Measurements from ENCODE around the gene SVIL.
A peak's percentile ranks its signal among the peaks of the same experiment; 100 is the strongest.
"Not testable (repeated sequence)": the region's sequence is repeated elsewhere in the genome, so short reads cannot be mapped to it uniquely, and the experiment has no call there.

The SVIL gene

GRCh38 chr10:29517352-29517923, 117.3 kb downstream of the SVIL start:
- peak; percentile 78 for DNase-seq (ENCODE audit: low read depth, low spot score)

DNA sequence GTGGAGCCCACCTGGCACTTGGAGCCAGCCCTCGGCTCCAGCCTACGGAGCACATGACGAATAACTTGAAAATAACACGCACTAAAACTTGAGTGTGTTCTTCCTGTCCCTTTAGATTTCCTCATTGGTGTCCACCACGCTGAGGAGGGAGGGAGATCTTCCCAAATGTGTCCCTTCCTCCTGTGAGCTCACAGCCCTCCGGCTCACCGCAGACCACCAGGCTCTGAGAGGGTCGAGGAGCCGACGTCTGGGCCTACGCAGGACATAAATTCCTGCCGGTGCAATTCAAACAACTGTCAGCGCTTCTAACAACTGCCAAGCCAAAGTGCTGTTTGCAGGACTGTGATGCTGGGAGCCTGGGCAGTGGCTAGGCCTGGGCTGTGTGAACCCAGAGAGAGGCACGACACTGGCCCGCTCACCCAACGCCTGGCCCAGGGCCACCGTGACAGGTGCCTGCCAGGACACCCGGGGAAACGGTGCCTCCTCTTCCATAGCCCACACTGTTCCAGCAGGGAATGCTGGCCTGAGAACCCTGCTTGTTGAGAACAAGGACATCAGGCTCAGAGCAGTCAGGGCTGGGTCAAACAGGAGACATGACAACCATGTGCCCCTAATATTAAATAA, 118.3 kb downstream of the SVIL start:
- DNase-seq (ENCODE audit: low read depth, low spot score): not testable (repeated sequence)

DNA sequence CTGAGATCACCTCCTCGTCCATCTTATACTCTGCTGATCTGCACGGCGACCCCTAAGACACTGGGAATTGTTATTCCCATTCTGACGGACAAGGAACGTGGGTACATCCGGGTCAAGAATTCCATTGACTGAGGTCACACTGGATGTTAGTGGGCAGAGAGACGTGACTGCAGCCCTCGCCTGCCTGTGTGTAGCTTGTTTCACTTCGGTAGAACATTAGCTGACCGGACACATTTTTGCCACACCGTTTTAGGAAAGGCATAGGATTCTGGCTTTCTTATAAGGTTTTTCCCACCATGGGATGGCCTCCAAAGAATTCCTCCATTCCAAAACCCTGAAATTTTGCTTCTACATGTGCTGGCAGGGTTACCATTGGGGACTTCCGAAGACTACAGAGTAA, 118.9 kb downstream of the SVIL start:
- not testable (repeated sequence) for DNase-seq (ENCODE audit: low read depth, low spot score)

DNA sequence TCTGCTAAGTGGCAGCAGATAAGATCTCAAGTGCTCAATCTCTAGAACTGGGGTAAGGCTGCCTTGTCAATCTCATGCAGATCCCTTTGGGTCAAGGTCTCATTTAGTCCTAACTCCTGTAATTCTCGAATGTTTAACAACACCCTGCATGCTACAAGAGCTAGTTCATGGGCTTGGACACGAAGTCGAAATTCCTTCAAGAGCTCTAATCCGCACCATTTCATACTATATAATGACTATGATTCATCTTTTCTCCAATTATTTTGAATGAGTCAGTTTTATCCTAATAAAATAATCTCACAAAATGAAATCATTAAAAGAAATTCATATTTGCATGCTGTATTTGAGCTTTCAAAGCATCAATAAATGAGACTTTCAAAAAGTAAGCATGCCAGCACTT, 119.7 kb downstream of the SVIL start:
- not testable (repeated sequence) for DNase-seq (ENCODE audit: low read depth, low spot score)

DNA sequence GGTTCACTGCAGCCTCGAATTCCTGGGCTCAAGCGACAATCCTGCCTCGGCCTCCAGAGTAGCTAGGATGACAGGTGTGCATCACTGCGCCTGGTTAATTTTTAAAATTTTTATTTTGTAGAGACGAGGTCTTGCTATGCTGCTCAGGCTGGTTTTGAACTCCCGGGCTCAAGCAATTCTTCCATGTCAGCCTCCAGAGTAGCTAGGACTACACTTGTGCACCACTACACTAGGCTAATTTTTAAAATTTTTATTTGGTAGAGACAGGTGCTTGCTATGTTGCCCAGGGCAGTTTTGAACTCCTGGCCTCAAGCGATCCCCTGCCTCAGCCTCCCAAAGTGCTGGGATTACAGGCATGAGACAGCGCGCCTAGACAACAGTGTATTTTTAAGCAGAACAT, 120.5 kb downstream of the SVIL start:
- DNase-seq (ENCODE audit: low read depth, low spot score): no peak

DNA sequence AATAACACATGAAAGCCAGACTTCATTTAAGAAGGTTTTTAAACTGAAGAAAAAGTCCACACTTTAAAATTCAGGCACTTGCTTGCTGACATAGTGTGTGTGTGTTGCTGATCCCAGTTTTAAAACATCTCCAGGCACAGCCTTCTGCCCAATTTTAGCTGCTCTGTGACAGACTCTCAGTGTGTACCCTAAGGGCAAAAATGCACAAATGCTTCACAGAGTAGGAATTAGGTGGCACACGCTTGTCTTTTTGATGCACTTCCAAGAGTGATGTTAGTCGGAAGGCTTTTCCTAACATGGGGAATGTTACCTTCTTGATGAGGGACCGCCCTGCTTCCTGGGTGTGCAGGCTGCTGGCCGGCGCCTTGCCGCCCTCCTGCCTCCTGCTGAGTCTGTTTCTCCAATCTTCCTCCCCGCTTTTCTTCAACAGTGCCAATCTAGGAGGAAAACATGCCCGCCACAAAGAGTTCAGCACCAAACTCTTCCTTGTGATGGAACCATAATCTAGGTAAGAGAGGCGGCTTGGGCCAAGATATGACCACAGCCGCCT, 122.3 kb downstream of the SVIL start:
- peak; percentile 23 for DNase-seq (ENCODE audit: low read depth, low spot score)

GRCh38 chr10:29511806-29512205, 123.0 kb downstream of the SVIL start:
- DNase-seq (ENCODE audit: low read depth, low spot score): not testable (repeated sequence)

DNA sequence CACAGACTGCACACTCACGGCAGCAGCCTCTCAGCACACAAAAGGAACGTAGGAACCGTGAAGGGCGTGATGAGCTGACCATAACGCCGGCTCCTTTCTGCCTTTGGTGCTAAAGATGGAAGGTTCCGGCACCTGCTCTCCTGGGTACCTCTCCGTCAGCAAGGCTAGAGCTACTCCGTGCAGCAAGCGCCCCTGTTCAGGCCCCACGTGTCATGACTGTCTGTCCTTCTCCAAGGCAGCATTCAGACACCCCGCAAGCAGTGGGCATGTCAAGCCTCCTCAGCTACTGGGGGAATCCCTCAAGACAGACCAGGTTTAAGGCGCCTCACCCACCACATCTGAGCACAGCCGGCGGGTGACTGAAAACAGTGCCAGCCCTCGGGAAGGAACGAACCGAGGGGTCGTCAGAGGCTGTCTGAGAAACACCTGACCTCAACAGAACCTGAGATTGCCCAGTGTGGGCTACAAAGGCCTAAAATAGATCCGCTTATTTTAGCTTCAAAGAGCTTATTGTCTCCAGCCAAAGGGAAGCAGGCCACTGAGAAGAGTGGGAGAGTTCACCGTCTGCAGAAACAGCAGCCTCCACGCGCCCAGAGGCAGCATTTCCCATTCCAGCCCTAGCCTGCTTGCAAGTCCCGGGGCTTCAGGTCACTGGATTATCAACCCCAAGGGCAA, 124.2 kb downstream of the SVIL start:
- DNase-seq (ENCODE audit: low read depth, low spot score): not testable (repeated sequence)

GRCh38 chr10:29508554-29509244, 126.1 kb downstream of the SVIL start:
- DNase-seq (ENCODE audit: low read depth, low spot score): no peak

GRCh38 chr10:29507750-29508149, 127.0 kb downstream of the SVIL start:
- not testable (repeated sequence) for DNase-seq (ENCODE audit: low read depth, low spot score)

- peak; percentile 40 for DNase-seq (ENCODE audit: low read depth, low spot score)
Observed at GRCh38 chr10:29506324-29506921, 128.3 kb downstream of the SVIL start.

DNA sequence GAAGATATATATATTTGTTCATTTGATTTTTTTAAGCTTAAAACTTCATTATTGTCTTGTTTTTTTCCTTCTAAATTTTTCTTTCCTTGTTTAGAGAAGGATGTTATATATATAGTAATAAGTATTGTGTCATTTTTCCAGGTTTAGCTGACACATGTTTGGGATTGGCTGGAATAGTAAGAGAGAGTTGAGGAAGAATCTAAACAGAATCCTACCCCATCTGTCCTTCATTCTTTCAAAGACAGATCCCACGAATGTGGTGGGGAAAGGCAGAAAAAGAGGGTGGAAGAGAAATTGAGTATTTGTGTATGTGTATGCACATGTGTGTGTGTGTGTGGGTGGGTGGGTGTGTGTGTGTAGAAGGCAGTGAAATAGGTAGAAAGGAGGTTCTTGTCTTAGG, 132.4 kb downstream of the SVIL start:
- no peak for DNase-seq (ENCODE audit: low read depth, low spot score)

GRCh38 chr10:29501692-29502091, 133.1 kb downstream of the SVIL start:
- no peak for DNase-seq (ENCODE audit: low read depth, low spot score)

- no peak for DNase-seq (ENCODE audit: low read depth, low spot score)
Observed at GRCh38 chr10:29499993-29500537, 134.7 kb downstream of the SVIL start.

DNA sequence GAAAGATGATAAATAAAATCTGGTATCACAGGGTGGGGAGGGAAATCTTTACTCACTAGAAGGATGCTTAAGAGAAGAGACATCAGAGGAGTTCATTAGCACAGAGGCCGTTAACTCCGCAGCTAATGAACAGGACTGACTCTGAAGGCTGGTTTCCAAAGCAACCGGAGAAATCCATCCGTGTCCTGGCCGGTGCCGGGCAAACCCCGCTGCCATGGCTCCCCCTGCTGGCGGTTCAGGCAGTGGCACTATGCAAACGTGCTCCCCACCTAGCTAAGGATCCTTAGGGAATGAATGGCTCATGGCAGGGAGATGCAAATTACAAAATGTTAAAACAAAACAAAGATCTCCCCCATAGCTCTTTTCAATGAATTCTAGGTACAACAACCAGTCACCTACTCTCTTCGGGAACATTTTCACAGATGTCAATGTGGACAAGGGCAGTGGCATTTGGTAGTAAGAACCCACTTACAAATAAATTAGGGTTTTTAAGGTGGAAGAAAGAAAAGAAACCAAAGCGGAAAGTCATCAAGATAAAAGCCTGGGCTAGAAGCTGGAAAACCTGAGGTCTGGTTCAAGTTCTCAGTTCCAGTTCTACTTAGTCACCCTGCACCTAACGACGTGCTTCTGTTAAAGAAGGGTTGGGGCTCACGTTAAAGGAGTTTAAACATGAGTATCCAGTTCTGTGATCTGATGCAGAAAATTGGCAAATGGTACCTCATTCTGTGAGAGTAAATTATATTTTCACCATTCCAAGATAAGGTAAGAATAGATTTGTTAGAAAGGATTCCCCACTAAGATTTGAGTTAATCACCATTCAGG, 138.2 kb downstream of the SVIL start:
- peak; percentile 84 for DNase-seq (ENCODE audit: low read depth, low spot score)

DNA sequence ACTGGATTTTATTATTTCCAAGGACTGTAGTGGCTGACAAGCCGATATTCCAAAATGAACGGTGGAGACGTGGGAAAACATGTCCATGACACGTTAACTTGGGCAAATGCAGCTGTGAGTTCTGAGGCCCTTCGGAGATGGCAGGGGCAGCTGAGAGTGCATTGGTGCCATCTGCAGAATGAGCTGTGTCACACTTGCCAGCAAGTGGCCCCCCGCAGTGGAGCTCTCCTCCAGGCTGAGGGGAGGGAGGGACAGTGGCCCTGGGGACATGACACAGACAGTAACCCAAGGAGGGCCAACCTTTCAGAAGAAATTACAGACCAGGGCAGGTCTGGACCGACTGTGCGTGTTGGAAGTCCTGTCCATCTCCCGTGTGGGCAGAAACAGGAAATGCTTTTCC, 139.4 kb downstream of the SVIL start:
- no peak for DNase-seq (ENCODE audit: low read depth, low spot score)

- DNase-seq (ENCODE audit: low read depth, low spot score): no peak
Observed at GRCh38 chr10:29493697-29494096, 141.1 kb downstream of the SVIL start.

DNA sequence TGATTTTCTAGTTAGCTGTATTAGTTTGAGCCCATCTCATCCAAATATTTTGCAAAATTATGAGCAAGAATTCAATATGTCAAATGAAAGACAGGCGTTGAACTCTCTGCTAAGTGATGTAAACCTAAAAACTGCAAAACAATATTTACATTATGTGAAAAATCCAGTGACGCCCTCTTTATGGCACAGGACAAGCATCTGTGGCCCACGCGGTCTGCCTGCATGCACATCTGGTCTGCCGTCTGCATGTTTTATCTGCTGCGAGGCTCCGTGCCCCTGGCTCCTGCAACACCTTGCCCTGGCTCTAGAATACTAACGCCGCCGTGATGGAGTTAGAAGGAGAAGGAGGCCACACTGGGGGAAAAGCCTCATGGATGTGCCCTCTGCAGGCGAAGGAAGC, 142.0 kb downstream of the SVIL start:
- DNase-seq (ENCODE audit: low read depth, low spot score): no peak

- DNase-seq (ENCODE audit: low read depth, low spot score): no peak
Observed at GRCh38 chr10:29491918-29492317, 142.9 kb downstream of the SVIL start.

- not testable (repeated sequence) for DNase-seq (ENCODE audit: low read depth, low spot score)
Observed at GRCh38 chr10:29490781-29491280, 143.9 kb downstream of the SVIL start.
